Suprapubic skin (tissue), 4 donors: ENCODE data around the gene HSDL2.

ENCODE experiments used
- EP300 ChIP-seq: sonication (generic); formaldehyde crosslinking; IDR thresholded peaks from one replicate; pipeline ENCODE4 v1.6.1; 2017; ENCODE audit warnings: antibody characterized with exemption
- POLR2A ChIP-seq, 2 donors: fragments of 450-650 bp; IDR thresholded peaks; one replicate each; pipeline ENCODE4 v1.6.1; 2017; ENCODE audit warnings: antibody characterized with exemption in 2 of 2, mild to moderate bottlenecking in 2 of 2, moderate library complexity in 2 of 2
- POLR2AphosphoS5 ChIP-seq, 3 donors: sonication (generic); formaldehyde crosslinking; IDR thresholded peaks; one replicate each; pipeline ENCODE4 v1.6.1; 2017; ENCODE audit warnings: antibody characterized with exemption in 3 of 3
- TF ChIP-seq, protein P1 (sequence below), 2 donors: fragments of 200-600 bp in 1 of 2; fragments of 450-650 bp in 1 of 2; sonication (generic) in 1 of 2; IDR thresholded peaks; one replicate each; pipeline ENCODE4 v1.5.1; 2016 to 2019; ENCODE audit warnings: antibody characterized with exemption in 2 of 2, mild to moderate bottlenecking in 1 of 2, moderate library complexity in 1 of 2

DNA sequence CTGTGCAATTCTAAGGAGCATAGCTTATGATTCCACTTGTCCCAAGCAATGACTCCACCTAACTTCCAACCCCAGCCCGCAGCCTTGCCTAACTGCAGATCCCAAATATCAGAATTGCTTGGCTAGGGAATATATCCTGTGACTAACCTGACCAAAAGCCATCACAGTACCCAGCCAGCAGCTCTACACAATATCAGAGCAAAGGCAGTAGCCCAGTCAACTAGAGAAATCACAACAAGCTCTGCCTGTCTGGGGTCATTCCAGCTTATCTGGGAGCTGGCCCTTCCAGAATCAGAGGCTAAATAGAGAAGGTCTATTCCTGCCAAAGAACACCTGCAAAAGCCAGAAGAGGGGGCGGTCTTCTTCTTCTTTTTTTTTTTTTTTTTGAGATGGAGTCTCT is 97.4 kb downstream of the HSDL2 start:
- TF ChIP-seq, protein P1, sequence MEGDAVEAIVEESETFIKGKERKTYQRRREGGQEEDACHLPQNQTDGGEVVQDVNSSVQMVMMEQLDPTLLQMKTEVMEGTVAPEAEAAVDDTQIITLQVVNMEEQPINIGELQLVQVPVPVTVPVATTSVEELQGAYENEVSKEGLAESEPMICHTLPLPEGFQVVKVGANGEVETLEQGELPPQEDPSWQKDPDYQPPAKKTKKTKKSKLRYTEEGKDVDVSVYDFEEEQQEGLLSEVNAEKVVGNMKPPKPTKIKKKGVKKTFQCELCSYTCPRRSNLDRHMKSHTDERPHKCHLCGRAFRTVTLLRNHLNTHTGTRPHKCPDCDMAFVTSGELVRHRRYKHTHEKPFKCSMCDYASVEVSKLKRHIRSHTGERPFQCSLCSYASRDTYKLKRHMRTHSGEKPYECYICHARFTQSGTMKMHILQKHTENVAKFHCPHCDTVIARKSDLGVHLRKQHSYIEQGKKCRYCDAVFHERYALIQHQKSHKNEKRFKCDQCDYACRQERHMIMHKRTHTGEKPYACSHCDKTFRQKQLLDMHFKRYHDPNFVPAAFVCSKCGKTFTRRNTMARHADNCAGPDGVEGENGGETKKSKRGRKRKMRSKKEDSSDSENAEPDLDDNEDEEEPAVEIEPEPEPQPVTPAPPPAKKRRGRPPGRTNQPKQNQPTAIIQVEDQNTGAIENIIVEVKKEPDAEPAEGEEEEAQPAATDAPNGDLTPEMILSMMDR (IDR thresholded peaks at IDR 0.05), result no peak
- TF ChIP-seq POLR2A (IDR thresholded peaks at IDR 0.05) (no peak), POLR2AphosphoS5 (IDR thresholded peaks at IDR 0.05) (no peak), EP300 (no peak)
